ENCODE measurements around the gene LACRT.

The LACRT gene

DNA sequence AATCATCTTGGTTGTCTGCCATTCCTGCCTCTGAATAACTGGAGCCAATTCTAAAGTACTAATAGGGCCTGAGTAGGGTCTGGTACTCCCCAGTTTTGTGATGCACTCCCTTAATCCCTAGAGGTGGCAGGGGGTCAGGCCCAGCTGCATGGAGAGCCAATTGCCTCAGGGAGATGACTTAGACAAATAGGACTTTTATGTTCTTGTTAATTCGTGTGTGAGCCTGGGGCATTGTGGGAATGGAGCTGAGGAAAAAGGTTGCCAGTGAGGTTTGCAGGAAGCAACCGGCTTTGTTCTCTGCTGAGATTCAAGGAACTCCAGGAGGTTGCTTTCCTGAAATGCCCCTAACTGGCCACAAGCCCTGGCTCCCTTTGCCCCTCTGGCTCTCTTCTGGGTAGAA is 20.2 kb upstream of the LACRT start:
- DNase-seq (ENCODE audit: extremely low read depth, low read depth): no peak
- no peak overlapping the region for H3K4me3 ChIP-seq (replicated peaks; ENCODE audit: low read depth, low read length)
- TF ChIP-seq, protein P1, sequence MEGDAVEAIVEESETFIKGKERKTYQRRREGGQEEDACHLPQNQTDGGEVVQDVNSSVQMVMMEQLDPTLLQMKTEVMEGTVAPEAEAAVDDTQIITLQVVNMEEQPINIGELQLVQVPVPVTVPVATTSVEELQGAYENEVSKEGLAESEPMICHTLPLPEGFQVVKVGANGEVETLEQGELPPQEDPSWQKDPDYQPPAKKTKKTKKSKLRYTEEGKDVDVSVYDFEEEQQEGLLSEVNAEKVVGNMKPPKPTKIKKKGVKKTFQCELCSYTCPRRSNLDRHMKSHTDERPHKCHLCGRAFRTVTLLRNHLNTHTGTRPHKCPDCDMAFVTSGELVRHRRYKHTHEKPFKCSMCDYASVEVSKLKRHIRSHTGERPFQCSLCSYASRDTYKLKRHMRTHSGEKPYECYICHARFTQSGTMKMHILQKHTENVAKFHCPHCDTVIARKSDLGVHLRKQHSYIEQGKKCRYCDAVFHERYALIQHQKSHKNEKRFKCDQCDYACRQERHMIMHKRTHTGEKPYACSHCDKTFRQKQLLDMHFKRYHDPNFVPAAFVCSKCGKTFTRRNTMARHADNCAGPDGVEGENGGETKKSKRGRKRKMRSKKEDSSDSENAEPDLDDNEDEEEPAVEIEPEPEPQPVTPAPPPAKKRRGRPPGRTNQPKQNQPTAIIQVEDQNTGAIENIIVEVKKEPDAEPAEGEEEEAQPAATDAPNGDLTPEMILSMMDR (IDR thresholded peaks at IDR 0.05; ENCODE audit: low read depth, low read length, missing control alignments): no peak

DNA sequence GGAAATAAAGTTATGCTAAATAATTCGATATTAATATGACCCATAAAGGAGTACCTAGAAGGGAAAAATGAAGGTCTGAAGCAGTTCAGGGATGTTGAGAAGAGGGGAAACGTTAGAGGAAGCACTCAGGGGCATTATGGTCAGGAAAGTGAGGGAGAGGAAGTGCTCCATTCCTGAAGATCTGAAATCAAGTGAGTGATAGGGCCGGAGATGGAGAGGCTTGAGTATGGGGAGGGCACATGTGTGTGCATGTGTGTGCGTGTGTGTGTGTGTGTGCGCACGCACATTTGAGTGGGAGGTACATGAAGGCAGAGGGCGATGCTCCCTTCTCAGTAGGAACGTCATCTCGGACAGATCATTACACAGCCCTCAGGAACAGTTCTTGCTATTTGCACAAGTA is 18.3 kb upstream of the LACRT start:
- no peak overlapping the region for H3K4me3 ChIP-seq (replicated peaks; ENCODE audit: low read depth, low read length)
- TF ChIP-seq, protein P1 (IDR thresholded peaks at IDR 0.05; ENCODE audit: low read depth, low read length, missing control alignments): no peak
- DNase-seq (ENCODE audit: extremely low read depth, low read depth): no peak

DNA sequence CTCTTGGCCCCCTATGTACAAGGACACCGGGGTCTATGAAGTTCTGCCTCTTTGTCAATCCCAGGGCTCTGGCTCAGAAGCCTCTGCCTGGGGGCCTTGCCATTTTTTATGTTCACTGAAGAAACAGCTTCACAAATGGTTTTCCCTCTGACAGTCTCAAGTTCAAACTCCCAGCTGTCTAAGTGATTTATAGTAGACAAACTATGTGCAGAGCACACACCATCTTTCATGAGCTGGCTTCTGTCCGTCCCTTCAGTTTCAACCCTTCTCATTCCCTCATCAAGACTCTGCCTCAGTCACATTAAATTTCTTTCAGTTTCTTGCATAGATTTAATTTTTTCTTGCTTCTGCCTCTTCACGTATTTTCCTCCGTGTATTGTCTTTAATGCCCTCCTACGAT is 16.2 kb upstream of the LACRT start:
- DNase-seq (ENCODE audit: extremely low read depth, low read depth): no peak
- TF ChIP-seq, protein P1 (IDR thresholded peaks at IDR 0.05; ENCODE audit: low read depth, low read length, missing control alignments): no peak
- H3K4me3 ChIP-seq (replicated peaks; ENCODE audit: low read depth, low read length): no peak overlapping the region

- H3K4me3 ChIP-seq (replicated peaks; ENCODE audit: low read depth, low read length): no peak overlapping the region
- DNase-seq (ENCODE audit: extremely low read depth, low read depth): no peak
- TF ChIP-seq, protein P1 (IDR thresholded peaks at IDR 0.05; ENCODE audit: low read depth, low read length, missing control alignments): no peak
Observed at GRCh38 chr12:54650409-54650808, 15.7 kb upstream of the LACRT start.

DNA sequence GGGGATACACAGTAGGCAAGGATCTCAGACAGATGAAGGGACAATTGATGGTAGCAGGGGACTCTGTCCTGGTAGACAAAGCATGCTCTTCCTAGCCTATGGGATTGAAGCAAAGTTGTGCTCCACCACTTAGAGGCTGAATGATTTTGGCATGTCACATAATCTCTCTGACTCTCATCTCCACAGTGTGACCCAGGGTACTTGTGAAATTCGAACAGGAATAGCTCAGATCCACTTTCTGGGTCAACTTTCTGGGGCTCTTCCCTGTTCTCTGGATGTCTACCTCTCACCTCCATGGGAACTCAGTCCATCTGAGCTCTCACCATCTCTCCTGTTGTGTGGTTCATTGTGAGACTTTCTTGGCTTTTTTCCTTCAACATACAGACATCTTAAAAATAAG is 15.1 kb upstream of the LACRT start:
- TF ChIP-seq, protein P1 (IDR thresholded peaks at IDR 0.05; ENCODE audit: low read depth, low read length, missing control alignments): no peak
- no peak for DNase-seq (ENCODE audit: extremely low read depth, low read depth)
- no peak overlapping the region for H3K4me3 ChIP-seq (replicated peaks; ENCODE audit: low read depth, low read length)

- TF ChIP-seq, protein P1 (IDR thresholded peaks at IDR 0.05; ENCODE audit: low read depth, low read length, missing control alignments): no peak
- no peak within 1 kb of the TSS for H3K4me3 ChIP-seq (replicated peaks; ENCODE audit: low read depth, low read length)
- no peak for DNase-seq (ENCODE audit: extremely low read depth, low read depth)
Observed at GRCh38 chr12:54648265-54648664, 13.6 kb upstream of the LACRT start, which contains the start of gene DCD. Gene DCD (minus strand): TSS chr12:54648365. CDS start chr12:54648303, 62 bp downstream.

DNA sequence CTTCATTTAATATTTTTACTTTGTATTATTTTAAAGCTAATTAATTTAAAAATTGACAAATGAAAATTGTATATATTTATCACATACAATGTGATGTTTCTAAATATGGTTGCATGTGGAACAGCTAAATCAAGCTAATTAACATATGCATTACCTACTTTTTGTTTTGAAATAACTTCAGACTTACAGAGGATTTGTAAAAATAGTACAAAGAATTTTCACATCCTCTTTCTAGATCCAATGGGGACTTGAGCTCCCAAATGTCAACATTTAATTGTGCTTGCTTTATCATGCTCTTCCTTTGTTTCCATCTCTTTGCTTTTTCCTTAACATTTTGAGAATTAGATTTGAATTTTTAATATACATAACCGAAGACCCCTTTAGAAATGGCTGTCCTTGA is 6.9 kb upstream of the LACRT start:
- no peak for DNase-seq (ENCODE audit: extremely low read depth, low read depth)
- TF ChIP-seq, protein P1 (IDR thresholded peaks at IDR 0.05; ENCODE audit: low read depth, low read length, missing control alignments): no peak
- H3K4me3 ChIP-seq (replicated peaks; ENCODE audit: low read depth, low read length): no peak overlapping the region

Data from HFF-Myc (cell line).